ENCODE results near the gene RNF34.

DNA sequence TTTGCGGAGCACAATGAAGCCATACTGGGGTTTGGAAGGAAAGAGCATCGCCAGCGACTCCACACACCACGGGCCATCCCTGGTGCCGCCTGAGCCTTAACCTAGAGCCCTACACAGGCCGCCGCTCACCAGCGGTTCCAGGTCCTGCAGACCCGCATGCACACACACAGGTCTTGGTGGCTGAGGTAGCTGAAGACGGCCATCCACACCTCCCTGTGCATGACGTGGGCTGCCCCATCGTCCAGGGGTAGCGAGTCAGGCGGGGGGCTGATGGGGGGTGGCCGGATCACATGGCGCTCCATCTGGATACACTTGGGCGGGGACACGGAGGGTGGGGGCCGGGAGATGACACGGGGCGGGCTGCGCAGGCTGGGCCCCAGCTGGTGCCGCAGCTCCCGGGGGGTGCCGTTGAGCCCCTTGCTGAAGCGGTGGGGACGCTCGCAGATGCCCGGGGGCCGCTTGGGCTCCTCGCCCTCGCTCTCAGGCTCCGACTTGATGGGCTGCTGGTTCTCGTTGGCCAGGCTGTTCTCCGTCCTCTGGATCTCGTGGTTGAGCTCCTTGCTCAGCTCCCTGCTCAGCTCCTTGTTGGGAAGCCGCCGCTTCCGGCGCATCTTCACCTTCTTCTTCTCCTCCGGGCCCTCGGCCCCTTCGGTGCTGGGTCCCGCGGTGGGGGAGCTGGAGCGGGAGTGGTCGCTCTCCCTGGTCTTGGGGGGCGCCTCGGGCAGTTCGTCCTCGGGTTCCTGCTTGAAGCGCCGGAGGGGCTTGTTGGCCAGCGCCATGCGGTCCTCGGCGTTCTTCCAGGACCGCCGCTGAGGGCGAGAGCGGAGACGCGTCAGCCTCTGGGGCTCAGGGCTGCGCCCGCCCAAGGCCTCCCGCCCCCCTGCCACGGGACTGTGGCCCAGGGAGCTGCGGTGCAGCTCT, 42.4 kb downstream of the RNF34 start:
- TF ChIP-seq CTCF (IDR thresholded peaks at IDR 0.05) (no peak), FOXP1 (CRISPR knock-in tag; IDR thresholded peaks at IDR 0.05; ENCODE audit: borderline replicate concordance) (no peak), KAT7 (CRISPR knock-in tag; IDR thresholded peaks at IDR 0.05; ENCODE audit: borderline replicate concordance) (no peak), ZBTB21 (CRISPR knock-in tag; IDR thresholded peaks at IDR 0.05; ENCODE audit: borderline replicate concordance) (no peak), E2F4 (CRISPR knock-in tag; IDR thresholded peaks at IDR 0.05; ENCODE audit: borderline replicate concordance, low read depth) (no peak), PREB (CRISPR knock-in tag; IDR thresholded peaks at IDR 0.05; ENCODE audit: borderline replicate concordance) (no peak), TEAD4 (CRISPR knock-in tag; IDR thresholded peaks at IDR 0.05) (no peak), FOXJ3 (CRISPR knock-in tag; IDR thresholded peaks at IDR 0.05; ENCODE audit: borderline replicate concordance) (no peak), MAX (CRISPR knock-in tag; IDR thresholded peaks at IDR 0.05) (no peak), ELF4 (CRISPR knock-in tag; IDR thresholded peaks at IDR 0.05; ENCODE audit: low read depth) (no peak), IRF2 (CRISPR knock-in tag; IDR thresholded peaks at IDR 0.05; ENCODE audit: borderline replicate concordance, low read depth) (no peak)
- TF ChIP-seq, protein P1, sequence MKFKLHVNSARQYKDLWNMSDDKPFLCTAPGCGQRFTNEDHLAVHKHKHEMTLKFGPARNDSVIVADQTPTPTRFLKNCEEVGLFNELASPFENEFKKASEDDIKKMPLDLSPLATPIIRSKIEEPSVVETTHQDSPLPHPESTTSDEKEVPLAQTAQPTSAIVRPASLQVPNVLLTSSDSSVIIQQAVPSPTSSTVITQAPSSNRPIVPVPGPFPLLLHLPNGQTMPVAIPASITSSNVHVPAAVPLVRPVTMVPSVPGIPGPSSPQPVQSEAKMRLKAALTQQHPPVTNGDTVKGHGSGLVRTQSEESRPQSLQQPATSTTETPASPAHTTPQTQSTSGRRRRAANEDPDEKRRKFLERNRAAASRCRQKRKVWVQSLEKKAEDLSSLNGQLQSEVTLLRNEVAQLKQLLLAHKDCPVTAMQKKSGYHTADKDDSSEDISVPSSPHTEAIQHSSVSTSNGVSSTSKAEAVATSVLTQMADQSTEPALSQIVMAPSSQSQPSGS (CRISPR knock-in tag; IDR thresholded peaks at IDR 0.05; ENCODE audit: borderline replicate concordance, low read depth) = no peak
- TF ChIP-seq, protein P2, sequence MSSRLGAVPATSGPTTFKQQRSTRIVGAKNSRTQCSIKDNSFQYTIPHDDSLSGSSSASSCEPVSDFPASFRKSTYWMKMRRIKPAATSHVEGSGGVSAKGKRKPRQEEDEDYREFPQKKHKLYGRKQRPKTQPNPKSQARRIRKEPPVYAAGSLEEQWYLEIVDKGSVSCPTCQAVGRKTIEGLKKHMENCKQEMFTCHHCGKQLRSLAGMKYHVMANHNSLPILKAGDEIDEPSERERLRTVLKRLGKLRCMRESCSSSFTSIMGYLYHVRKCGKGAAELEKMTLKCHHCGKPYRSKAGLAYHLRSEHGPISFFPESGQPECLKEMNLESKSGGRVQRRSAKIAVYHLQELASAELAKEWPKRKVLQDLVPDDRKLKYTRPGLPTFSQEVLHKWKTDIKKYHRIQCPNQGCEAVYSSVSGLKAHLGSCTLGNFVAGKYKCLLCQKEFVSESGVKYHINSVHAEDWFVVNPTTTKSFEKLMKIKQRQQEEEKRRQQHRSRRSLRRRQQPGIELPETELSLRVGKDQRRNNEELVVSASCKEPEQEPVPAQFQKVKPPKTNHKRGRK (CRISPR knock-in tag; IDR thresholded peaks at IDR 0.05; ENCODE audit: borderline replicate concordance) = no peak

All from WTC11 (cell line).